Activated B cell treated with CpG ODN at 0.5 μM for 24 hours (primary cell): Measurements from ENCODE around the gene BBLN. TPM values are rescaled to one million over a fixed set of nuclear protein-coding genes. Genes with fewer than 3 reads are reported as not detected.

Source experiments
- ATAC-seq: fragments of 200-7000 bp; cut with Tn5 transposase; one replicate; pipeline ENCODE4 v1.10.0; 2021; ENCODE audit warnings: low read depth, mild to moderate bottlenecking, moderate library complexity
- CTCF ChIA-PET: fragments of 350-600 bp; sonication (Branson Sonifier 250); formaldehyde crosslinking; loops from one replicate; lab custom pipeline; 2021; ENCODE audit warnings: antibody characterized with exemption; lab: Charles Lee
- POLR2A ChIA-PET: fragments of 350-600 bp; sonication (Branson Sonifier 250); formaldehyde crosslinking; loops from one replicate; lab custom pipeline; 2021; ENCODE audit warnings: antibody characterized with exemption; lab: Charles Lee
- DNase-seq: peaks from one replicate; pipeline ENCODE4 v3.0.0; 2022
- H3K27ac Mint-ChIP-seq: one replicate; pipeline ENCODE4 v1.8.0; 2020; ENCODE audit warnings: mixed read lengths
- H3K27me3 Mint-ChIP-seq: one replicate; pipeline ENCODE4 v1.8.0; 2021; ENCODE audit warnings: mixed read lengths
- H3K36me3 Mint-ChIP-seq: one replicate; pipeline ENCODE4 v1.8.0; 2021; ENCODE audit warnings: low read depth, mixed read lengths
- H3K4me1 Mint-ChIP-seq: one replicate; pipeline ENCODE4 v1.8.0; 2021; ENCODE audit warnings: mixed read lengths
- H3K4me3 Mint-ChIP-seq: one replicate; pipeline ENCODE4 v1.8.0; 2020; ENCODE audit warnings: mild to moderate bottlenecking, mixed read lengths
- H3K9me3 Mint-ChIP-seq: one replicate; pipeline ENCODE4 v1.8.0; 2020; ENCODE audit warnings: mixed read lengths
- CTCF ChIP-seq: fragments of 200-600 bp; IDR thresholded peaks from one replicate; pipeline ENCODE4 v1.8.0; 2022; ENCODE audit warnings: antibody characterized with exemption, mild to moderate bottlenecking
- intact Hi-C: fragments of 100-400 bp; cut with micrococcal nuclease; formaldehyde crosslinking; loops from one replicate; pipeline ENCODE4 v1.15.1; 2024
- total RNA-seq: library from RNA; stranded (reverse); gene quantifications from 2 replicates; pipeline ENCODE4 v1.2.3, GENCODE V29; 2022

Gene BBLN
- total RNA-seq, 1 donor from 2014 or later: 47.7 TPM

GRCh38 chr9:128208946-128209669 is 49.0 kb downstream of the BBLN start:
- POLR2A ChIA-PET: no interaction called here
- Mint-ChIP-seq H3K27me3 (peaks cover 30% of the 10 kb centered on the region), H3K4me1 (peaks cover 3% of the 10 kb centered on the region)

GRCh38 chr9:128211186-128211980 is 51.3 kb downstream of the BBLN start:
- TF ChIP-seq CTCF: no peak
- Mint-ChIP-seq H3K27me3 (peaks cover 15% of the 10 kb centered on the region), H3K36me3 (no peaks in the 10 kb centered on the region), H3K4me1 (no peaks in the 10 kb centered on the region), H3K9me3 (no peaks in the 10 kb centered on the region), H3K27ac (no peak overlapping the region), H3K4me3 (no peak overlapping the region)
- ChIA-PET POLR2A (interaction anchor here (0.6 kb wide), 2 partner anchors 51 to 53 kb away, joined by 3 to 6 read pairs; partner anchors contain the start of gene BBLN), CTCF (no interaction called here)
- ATAC-seq (no peak), DNase-seq (no peak)
- intact Hi-C loops: no loop called here

More at GRCh38 chr9:128208946-128209669, 49.0 kb downstream of the BBLN start:
- no peak overlapping the region for H3K27ac Mint-ChIP-seq
- TF ChIP-seq CTCF: no peak
- H3K36me3 Mint-ChIP-seq: no peaks in the 10 kb centered on the region
- H3K4me3 Mint-ChIP-seq: no peak overlapping the region
- intact Hi-C loops: no loop called here
- no peaks in the 10 kb centered on the region for H3K9me3 Mint-ChIP-seq
- CTCF ChIA-PET: no interaction called here
- no peak for ATAC-seq
- DNase-seq: no peak

- TF ChIP-seq CTCF: no peak
- DNase-seq: no peak
- ChIA-PET CTCF (interaction anchor here (0.9 kb wide), 1 partner anchor 15 kb away, joined by 3 read pairs; no protein-coding TSS in a partner anchor), POLR2A (interaction anchor here (0.6 kb wide), 1 partner anchor 52 kb away, joined by 3 read pairs; the partner anchor contains the start of gene BBLN)
- peaks cover 15% of the 10 kb centered on the region for H3K27me3 Mint-ChIP-seq
- intact Hi-C loops: no loop called here
- no peak overlapping the region for H3K4me3 Mint-ChIP-seq
- H3K4me1 Mint-ChIP-seq: no peaks in the 10 kb centered on the region
- no peak overlapping the region for H3K27ac Mint-ChIP-seq
- no peaks in the 10 kb centered on the region for H3K9me3 Mint-ChIP-seq
- no peaks in the 10 kb centered on the region for H3K36me3 Mint-ChIP-seq
- ATAC-seq: no peak
Observed at GRCh38 chr9:128211981-128212281, 51.9 kb downstream of the BBLN start.

Other genes with a start within 250 kb of the BBLN start
- gene ST6GALNAC4, start 243.2 kb upstream of the BBLN start, total RNA-seq: 71.3 and 85.4 TPM in 2 replicates
- 1.7 and 1.8 TPM in 2 replicates for gene PIP5KL1, start 229.5 kb upstream of the BBLN start, total RNA-seq
- 41.4 and 50.6 TPM in 2 replicates for gene DPM2, start 222.4 kb upstream of the BBLN start, total RNA-seq
- 65.8 and 88.1 TPM in 2 replicates for gene EEIG1, start 179.3 kb upstream of the BBLN start, total RNA-seq
- 10.4 and 11.1 TPM in 2 replicates for gene NAIF1, start 92.9 kb upstream of the BBLN start, total RNA-seq
- 8.0 and 9.4 TPM in 2 replicates for gene SLC25A25, start 92.0 kb upstream of the BBLN start, total RNA-seq
- gene PTGES2, start 32.5 kb upstream of the BBLN start, total RNA-seq: 86.7 and 89.2 TPM in 2 replicates
- gene LCN2, start 10.8 kb upstream of the BBLN start, total RNA-seq: not detected in 2 replicates
- 142 and 160 TPM in 2 replicates for gene CIZ1, start 31.3 kb downstream of the BBLN start, total RNA-seq
- gene DNM1, start 43.1 kb downstream of the BBLN start, total RNA-seq: 0.81 and 0.86 TPM in 2 replicates
- 46.0 and 53.5 TPM in 2 replicates for gene GOLGA2, start 115.7 kb downstream of the BBLN start, total RNA-seq
- 7.2 and 10.4 TPM in 2 replicates for gene SWI5, start 116.0 kb downstream of the BBLN start, total RNA-seq
- 28.0 and 32.6 TPM in 2 replicates for gene TRUB2, start 162.2 kb downstream of the BBLN start, total RNA-seq
- gene COQ4, start 162.6 kb downstream of the BBLN start, total RNA-seq: 36.2 and 45.6 TPM in 2 replicates
- 13.6 and 14.4 TPM in 2 replicates for gene SLC27A4, start 180.3 kb downstream of the BBLN start, total RNA-seq
- gene URM1, start 211.1 kb downstream of the BBLN start, total RNA-seq: 55.8 and 65.1 TPM in 2 replicates